Activated CD4-positive, CD25-positive, alpha-beta regulatory T cell (primary cell): ENCODE data around the gene FAM3D.
"Not testable (repeated sequence)": the region's sequence is repeated elsewhere in the genome, so short reads cannot be mapped to it uniquely, and the experiment has no call there.

ENCODE experiments used
- DNase-seq, 4 experiments: peaks; one replicate each; lab custom pipeline; 2025; lab: John Stamatoyannopoulos, UW

FAM3D gene, protein sequence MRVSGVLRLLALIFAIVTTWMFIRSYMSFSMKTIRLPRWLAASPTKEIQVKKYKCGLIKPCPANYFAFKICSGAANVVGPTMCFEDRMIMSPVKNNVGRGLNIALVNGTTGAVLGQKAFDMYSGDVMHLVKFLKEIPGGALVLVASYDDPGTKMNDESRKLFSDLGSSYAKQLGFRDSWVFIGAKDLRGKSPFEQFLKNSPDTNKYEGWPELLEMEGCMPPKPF

DNA sequence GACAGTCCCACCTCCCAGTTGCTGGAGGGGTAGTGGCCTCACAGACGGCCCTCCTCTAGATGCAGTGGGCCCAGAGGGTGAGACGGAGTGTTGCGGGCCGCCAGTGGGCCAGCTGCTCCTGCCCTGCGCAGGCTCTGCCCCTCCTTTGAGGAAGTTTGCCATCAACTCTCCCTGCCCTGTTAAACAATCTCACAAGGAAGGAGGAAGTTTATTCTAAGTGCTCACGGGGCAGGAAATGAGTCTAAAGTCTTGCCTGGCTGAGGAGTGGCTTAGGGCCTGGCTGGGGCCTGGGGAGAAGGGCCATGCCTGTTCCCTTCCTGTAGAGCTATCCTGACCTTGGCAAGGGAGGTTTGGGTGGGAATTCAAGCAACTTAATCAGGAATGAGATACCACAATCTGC is at the start of gene FAM3D:
FAM3D (minus strand) TSS at position 92 of the 400 bp plus-strand sequence. CDS start 11,211 bp downstream, outside the sequence.
- no peak for DNase-seq

DNA sequence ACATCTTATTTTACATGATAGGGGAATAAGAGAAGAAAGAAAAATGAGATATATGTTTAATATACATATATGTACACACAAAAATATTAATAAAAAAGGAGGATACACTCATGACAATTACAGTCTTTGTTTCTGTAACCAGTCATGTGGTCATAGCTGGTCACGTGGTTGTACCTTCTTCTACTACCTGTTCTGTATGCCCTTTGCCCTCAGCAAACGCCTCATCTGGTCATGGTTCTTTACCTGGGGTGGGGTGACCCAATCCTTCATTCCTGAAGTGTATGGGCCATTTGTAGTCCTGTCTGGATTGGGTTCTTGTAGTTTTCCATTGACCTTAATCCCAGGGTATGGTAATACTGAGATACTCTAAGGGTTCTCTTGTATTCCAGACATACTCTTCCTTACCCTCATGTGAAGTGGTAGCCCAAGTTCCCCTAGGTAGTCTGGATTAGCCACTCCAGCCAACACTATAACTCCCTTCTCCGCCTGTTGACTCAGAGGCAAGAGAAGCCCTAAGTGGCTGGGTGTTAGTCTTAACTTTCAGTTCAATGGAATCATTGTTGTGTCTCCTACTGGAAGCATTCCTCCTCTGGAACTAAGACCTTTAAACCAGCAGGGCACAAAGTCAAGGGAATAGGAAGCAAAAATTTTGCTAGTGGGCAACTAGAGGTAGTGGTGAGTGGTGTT is 47.3 kb upstream of the FAM3D start:
- DNase-seq, result no peak

DNA sequence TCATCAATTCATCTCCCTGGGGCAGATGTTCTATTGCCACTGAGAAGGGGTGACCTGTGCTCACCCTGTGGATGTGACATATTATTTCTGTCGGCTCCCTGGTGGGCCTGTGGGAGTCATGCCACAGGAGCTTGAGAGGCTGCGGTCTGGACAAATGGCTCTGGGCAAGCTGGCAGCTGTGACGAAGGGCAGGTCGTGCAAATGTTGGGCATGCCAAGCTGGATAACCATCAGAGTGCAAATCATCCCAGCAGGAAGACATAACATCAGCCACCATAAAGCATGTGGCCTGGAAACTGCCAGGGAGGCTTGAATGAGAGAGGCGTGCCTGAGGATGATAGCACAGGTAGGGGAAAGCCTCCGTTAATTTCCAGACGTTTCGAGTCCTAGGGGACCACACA is 45.3 kb upstream of the FAM3D start:
- no peak for DNase-seq

DNA sequence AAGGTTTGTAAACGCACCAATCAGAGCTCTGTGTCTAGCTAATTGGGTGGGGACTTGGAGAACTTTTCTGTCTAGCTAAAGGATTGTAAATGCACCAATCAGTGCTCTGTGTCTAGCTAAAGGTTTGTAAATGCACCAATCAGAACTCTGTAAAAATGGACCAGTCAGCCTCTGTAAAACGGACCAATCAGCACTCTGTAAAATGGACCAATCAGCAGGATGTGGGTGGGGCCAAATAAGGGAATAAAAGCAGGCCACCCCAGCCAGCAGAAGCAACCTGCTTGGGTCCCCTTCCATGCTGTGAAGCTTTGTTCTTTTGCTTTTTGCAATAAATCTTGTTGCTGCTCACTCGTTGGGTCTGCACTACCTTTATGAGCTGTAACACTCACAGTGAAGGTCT is 42.4 kb upstream of the FAM3D start:
- DNase-seq, result not testable (repeated sequence)

DNA sequence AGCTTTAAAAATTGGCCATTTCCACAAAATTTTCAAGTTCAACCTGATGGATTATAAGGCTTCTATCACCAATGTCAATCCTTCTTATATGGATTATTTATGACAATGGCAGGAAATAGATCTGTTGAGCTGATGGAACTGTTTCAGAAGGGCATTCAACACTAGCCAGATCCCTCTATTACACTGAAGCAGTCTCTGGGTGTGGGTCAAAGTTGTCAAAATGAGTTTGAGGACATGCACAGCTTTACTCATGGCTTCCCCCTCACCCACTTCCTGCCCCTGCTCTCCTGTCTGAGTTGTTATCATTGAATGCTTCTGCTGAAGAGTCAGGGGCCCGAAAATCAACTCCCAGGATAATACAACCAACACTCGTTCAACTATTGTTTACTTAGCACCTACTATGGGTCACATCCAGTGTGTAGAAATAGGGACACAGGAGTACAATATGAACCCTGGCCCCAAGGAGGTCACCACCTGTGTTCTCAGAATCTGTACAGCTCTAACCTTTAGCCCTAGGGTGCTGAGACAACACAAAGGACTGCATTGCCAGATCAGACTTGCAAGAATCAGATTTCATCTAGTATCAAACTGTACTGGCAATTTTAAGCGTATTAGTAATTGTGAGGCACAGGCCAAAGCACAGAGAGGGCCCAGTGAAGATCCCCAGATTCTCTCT is 41.7 kb upstream of the FAM3D start:
- DNase-seq, result no peak

DNA sequence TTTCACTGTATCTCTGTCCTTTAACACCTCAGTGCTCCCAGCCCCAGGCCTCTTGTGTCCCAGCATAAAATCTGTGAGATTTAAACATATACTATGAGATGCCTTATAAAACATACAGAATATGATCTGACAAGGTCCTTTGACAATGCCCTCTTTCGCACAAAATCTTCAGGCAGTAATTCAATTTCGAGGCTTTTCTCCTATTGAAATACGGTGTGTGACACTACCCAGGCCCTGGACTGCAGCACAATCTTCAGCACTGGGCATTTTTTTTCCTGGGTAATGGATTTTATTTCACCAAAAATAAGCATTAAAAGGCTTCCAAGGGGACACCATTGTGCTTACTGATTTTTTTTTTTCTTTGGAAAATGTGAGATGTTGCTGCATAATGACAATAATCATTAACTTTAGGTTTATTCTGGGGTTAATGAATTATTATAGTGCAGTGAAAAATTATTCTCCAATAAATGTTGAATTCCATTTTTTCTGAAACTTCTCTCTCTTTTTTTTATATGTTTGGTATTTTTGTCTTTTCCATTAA is 40.9 kb upstream of the FAM3D start:
- DNase-seq, result no peak

DNA sequence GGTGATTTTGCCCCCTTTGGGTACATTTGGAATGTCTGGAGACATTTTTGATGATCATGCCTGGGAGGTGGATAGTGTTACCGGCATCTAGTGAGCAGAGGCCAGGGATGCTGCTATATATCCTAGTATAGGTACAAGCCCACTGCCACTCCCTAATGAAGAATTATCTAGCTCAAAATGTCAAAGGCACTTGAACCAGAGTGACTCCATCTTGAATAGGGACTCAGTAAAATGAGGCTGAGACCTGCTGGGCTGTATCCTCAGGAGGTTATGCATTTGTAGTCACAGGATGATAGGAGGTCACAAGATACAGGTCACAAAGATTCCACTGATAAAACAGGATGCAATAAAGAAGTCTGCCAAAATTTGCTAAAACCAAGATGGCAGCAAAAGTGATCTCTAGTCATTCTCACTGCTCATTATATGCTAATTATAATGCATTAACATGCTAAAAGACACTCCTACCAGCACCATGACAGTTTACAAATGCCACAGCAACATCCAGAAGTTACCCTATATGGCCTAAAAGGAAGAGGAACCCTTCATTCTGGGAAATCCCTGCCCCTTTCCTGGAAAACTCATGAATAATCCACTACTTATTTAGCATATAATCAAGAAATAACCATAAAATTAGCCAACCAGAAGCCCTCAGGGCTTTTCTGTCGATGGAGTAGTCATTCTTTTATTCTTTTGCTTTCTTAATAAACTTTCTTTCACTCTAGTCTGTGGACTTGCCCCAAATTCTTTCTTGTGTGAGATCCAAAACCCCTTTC is 40.0 kb upstream of the FAM3D start:
- DNase-seq, result no peak

DNA sequence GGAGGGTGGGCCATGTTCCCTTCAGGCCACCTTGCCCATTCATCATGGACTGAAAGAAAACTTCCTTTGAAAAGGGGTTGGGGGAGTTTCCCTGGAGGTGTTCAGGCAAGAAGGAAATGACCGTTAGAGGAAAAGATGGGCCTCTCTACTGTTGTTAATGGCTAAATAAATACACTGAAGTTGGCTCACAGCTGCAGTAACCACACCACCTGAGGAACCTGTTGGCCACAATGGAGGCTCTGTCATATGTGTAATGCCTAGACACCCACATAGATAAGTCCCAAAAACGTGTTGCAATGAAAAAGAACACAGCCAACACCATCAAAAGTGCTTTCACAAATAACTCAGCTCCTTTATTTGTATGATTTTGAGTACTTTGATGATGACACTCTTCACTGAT is 38.2 kb upstream of the FAM3D start:
- DNase-seq, result no peak

DNA sequence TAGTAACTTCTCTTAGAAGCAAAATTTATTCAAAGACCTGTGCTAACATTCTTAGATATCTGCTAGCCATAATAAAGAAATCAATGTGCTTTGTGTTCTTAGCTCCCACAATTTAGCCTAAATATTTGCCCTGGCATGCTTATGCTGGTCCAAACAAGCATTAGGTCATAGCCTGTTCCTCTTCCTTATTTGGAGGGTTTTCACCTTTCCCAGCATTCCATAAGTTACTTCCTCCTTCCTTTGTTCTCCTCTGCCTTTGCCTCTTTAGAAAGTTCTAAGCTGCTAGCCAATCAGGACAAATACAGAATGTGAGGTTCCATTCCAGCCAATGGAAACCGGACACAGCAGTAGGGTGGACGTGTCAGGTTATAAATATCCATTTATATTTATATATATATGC is 37.7 kb upstream of the FAM3D start:
- DNase-seq, result not testable (repeated sequence)

DNA sequence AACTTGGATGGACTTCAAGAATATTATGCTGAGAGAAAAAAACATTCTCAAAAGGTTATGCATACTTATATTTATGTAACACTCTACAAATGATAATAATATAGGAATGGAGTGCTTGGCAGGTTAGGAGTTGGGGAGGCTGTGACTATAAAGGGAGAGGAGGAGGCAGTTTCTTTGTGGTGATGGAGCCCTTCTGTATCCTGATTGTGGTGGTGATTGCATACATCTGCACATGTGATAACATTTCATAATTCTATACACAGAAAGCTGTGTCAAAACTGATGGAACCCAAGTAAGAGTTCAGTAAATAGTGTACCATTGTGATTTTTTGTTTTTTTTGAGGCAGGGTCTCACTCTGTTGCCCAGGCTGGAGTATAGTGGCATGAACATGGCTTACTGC is 31.7 kb upstream of the FAM3D start:
- no peak for DNase-seq

DNA sequence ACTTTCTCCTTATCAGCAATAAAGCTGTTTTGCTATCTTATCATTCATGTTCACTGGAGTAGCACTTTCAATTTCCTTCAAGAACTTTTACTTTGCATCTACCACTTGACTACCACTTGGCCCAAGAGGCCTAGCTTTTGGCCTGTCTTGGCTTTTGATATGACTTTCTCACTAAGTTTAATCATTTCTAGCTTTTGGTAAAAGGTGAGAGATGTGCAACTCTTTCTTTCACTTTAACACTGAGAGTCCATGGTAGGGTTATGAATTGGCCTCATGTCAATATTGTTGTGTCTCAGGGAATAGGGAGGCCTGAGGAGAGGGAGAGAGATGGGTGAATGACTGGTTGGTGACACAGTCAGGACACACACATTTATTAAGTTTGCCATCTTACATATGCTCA is 31.0 kb upstream of the FAM3D start:
- no peak for DNase-seq

DNA sequence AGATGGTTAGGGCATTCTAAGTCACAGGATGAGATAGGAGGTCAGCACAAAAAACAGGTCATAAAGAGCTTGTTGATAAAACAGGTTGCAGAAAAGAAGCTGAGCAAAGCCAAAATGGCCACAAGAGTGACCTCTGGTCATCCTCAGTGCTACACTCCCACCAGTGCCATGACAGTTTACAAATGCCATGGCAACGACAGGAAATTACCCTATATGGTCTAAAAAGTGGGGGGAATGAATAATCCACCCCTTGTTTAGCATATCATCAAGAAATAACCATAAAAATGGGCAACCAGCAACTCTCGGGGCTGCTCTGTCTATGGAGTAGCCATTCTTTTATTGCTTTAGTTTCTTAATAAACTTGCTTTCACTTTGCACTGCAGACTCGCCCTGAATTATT is 30.2 kb upstream of the FAM3D start:
- DNase-seq, result not testable (repeated sequence)

DNA sequence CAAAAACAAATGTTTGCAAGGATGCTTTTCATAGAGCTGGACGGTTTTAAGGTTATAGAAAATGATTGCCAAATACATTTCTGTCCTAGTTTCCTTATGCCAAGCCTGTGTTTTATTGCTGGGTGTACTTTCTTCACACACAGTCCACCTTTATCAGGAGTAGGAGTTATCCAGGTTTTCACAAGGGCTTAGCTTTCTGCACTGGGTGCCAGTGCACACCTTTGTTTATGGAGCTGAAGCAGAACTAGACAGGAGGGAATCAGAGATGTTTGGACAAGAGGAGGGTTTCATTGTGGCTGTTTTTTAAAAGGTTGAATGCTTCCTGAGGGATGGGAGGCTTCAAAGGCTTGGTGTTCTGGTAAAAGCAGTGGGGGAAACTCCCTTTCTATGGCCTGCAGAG is 29.5 kb upstream of the FAM3D start:
- DNase-seq, result no peak

DNA sequence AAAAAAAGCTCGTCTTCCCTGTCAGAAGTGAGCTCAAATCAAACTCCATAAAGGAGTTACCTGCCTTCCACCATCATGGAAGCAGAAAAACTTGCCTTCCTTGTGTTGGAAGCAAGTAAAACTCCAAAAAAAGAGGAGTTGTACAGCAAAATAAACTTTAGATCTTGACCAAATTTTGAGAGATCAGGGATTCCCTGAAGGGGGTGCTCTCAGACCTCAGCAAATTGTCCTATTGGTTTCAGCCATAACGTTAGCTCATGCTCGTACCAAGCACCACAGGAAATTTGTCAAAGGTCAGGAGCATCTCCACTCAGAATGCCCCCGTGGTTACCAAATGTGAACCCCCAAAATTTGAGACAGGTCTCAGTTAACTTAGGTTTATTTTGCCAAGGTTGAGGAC is 28.7 kb upstream of the FAM3D start:
- not testable (repeated sequence) for DNase-seq

DNA sequence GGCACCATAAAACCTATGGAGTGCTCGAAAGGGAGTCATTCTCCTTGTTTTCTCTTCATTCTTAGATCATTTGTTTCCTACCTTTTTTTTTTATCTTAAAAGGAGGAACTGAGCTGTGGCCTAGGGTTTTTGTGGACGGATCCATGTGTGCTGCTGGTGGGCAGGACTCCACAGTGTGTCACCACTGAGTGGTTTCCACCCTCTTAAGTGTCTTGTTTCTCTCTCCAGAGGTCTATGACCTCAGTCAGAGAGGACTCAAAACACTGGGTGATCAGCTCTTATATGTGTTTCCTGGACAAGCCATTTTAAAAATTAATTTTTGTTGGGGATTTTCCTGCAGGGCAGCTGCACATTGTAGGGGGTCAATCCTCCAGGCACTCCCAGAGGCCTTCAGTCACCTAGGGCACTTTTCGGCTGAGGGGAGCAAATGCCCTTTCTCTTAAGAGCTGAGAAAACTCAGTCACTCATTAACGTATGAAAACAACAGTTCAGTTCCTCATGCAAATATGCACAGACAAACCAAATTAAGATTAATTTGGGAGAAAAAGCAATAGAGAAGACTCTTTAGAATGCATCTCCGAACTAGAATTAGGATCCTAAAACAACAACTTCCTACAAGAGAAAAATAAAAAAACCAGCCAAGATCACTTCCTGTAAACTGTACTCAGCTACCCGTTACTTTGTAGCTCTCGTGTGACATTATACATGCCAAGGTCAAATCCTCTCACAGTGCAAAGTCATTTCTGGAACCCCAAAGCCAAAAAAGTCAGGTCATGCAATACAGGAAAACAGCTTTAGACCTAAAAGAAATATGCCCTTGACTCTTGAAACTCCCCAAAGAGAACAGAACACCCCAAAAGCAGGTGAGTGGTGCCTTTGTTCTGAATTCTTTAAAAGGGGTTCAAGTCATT is 27.6 kb upstream of the FAM3D start:
- no peak for DNase-seq

DNA sequence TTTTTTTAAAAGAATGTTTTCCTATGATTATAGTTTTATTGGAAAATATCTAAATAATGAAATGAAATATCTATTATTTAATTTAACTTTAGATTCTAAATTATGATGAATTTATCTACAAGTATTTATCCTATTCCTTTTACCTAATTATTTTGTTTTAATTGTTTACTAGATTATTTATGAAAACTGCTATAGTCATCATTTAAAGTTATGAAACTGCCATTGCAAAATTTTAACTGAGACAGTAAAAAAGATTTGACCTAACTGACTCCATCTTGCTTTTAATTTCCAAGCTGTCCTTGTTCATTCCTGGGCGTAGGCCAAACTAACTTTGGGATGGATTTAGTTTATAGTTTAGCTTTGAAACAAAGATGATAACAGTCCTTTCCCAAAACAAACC is 25.9 kb upstream of the FAM3D start:
- DNase-seq, result no peak

DNA sequence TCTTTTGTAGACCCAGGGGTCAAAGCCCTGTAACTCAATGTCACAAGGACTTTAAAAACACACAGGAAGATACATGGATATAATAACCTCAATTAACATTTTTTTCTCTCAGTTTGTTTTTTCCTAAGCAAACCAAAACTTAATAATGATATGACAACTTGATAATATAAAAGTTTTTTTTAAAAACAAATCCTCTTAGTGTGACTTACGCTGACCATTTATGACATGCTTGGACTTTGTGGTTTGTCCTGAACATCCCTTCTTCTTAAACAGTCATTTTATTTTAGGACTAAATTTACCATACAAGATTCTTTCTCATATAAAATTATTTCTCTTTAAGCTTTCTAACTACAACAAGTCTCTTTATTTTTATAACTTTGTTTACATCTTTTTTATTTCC is 25.4 kb upstream of the FAM3D start:
- no peak for DNase-seq

DNA sequence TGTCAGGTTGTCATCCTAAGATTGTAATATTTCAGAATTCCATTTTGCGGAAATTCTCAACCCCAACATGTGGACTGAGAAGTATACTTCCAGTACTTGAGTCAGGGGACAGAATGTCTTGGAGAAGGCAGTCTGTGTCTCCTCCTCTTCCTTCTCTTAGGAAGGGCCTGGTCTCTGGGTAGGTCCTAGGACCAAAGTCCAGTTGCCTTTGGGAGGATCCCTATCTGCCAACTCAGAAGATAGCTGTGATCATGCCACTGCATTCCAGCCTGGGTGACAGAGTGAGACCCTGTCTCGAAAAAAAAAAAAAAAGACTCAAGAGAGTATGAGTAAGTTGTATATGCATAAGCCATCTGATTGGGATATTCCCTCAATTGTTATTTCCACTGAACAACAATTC is 23.9 kb upstream of the FAM3D start:
- DNase-seq, result no peak

DNA sequence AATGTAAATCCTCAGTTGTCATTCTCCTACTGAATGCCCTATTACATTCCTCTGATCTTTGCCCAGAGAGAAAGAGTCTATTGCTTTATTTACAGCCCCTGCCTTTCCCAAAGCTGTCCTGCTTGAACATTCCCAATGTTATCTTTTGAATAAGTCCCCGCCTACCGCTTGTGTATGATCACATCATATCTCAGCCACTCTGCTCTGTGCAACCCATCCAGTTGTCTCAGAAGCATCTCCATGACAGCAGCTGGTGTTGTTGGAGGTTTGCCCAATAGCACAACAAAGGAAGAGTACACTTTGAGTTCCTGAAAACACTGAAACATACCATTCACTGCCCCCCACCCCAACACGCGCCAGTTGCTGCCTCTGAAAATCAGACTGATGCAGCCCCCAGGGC is 22.0 kb upstream of the FAM3D start:
- DNase-seq, result no peak

DNA sequence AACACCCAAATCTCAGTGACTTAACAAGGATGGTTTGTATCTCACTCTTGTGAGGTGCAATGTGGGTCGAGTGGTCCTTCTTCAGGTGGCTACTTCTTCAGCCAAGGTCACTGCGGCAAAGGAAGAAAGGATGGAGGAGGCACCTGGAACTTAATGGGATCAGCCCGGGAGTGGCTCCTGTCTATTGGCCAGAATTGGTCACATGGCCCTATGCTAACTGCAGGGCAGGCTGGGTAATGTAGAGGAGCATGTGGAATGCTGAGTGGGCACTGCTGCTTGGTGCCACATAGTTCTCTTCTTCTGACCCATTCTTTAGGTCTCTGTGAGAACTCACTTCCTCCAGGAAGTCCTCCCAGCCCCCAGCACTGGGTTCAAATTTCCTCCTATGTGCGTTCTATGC is 20.3 kb upstream of the FAM3D start:
- DNase-seq, result no peak

DNA sequence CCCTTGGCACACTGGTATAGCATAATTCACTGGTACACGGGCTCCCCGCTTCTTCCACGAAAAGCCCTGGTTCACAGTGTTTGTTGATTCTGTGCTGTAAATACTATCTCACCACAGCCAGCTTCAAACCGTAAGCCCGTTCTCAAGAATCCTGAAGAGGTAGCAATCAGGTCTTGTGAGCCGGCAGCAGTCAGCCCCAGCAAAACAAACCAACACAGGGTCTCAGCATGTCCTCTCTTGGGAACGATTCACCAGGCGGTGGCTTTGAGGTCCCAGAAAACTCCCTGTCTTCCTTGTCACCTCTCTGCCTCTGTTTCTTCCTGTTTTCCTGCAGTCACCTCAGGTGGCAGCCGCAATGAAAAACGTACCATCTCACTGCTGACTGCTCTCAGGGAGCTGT is 19.1 kb upstream of the FAM3D start:
- DNase-seq, result no peak
